HepG2 (cell line): Measurements from ENCODE around the gene GLOD4. TPM values are rescaled to one million over a fixed set of nuclear protein-coding genes. Genes with fewer than 3 reads are reported as not detected.

Experiments
- ARNTL ChIP-seq: sonication (generic); formaldehyde crosslinking; IDR thresholded peaks from 2 replicates; pipeline ENCODE4 v1.4.0; 2020; ENCODE audit warnings: mild to moderate bottlenecking, missing genetic modification reagents
- FOXM1 ChIP-seq: sonication (generic); formaldehyde crosslinking; IDR thresholded peaks from 2 replicates; pipeline ENCODE4 v1.5.0; 2020; ENCODE audit warnings: missing genetic modification reagents
- HCFC1 ChIP-seq: fragments of 150-350 bp; IDR thresholded peaks from 2 replicates; pipeline ENCODE4 v1.6.1; 2014; ENCODE audit warnings: low read depth, low read length
- LBX2 ChIP-seq: sonication (generic); formaldehyde crosslinking; IDR thresholded peaks from 2 replicates; pipeline ENCODE4 v1.5.0; 2020; ENCODE audit warnings: missing genetic modification reagents, mild to moderate bottlenecking, borderline replicate concordance
- MYC ChIP-seq: sonication (generic); formaldehyde crosslinking; IDR thresholded peaks from 2 replicates; pipeline ENCODE4 v1.9.0; 2021; ENCODE audit warnings: missing genetic modification reagents, borderline replicate concordance
- PCBP2 ChIP-seq: fragments of 200-400 bp; formaldehyde crosslinking; optimal IDR thresholded peaks from 2 replicates; pipeline ENCODE3; 2018; ENCODE audit warnings: low read length, low read depth; ENCODE audit not compliant: poor library complexity, severe bottlenecking
- RNF2 ChIP-seq: fragments of 450-650 bp; conservative IDR thresholded peaks from 2 replicates; pipeline ENCODE4 v1.6.1; 2016; ENCODE audit warnings: low read depth
- SP2 ChIP-seq: sonication (generic); formaldehyde crosslinking; IDR thresholded peaks from 2 replicates; pipeline ENCODE4 v1.5.1; 2020; ENCODE audit warnings: mild to moderate bottlenecking, missing genetic modification reagents
- ZFY ChIP-seq: sonication (generic); formaldehyde crosslinking; IDR thresholded peaks from 2 replicates; pipeline ENCODE4 v1.4.0; 2020; ENCODE audit warnings: missing genetic modification reagents
- ZNF335 ChIP-seq: sonication (generic); formaldehyde crosslinking; IDR thresholded peaks from 2 replicates; pipeline ENCODE4 v1.4.0; 2020; ENCODE audit warnings: missing genetic modification reagents
- ZNF572 ChIP-seq: sonication (generic); formaldehyde crosslinking; IDR thresholded peaks from 2 replicates; pipeline ENCODE4 v1.5.1; 2020; ENCODE audit warnings: mild to moderate bottlenecking, missing genetic modification reagents
- ZNF83 ChIP-seq: sonication (generic); formaldehyde crosslinking; IDR thresholded peaks from 2 replicates; pipeline ENCODE4 v1.4.0; 2020; ENCODE audit warnings: missing genetic modification reagents, mild to moderate bottlenecking, borderline replicate concordance
- ZSCAN21 ChIP-seq: sonication (generic); formaldehyde crosslinking; IDR thresholded peaks from 2 replicates; pipeline ENCODE4 v1.8.0; 2022; ENCODE audit warnings: mild to moderate bottlenecking, missing genetic modification reagents, moderate library complexity, borderline replicate concordance
- polyA plus RNA-seq, 8 experiments: library from polyadenylated mRNA; depleted of rRNA in 3 of 8; stranded (reverse) in 7 of 8; unstranded in 1 of 8; fragments of >200 nt; fragmentation: Illumina TruSeq in 4 of 8; extraction: Trizol in 4 of 8; gene quantifications; 2 replicates each; pipeline versions ENCODE4 v1.2.1 to v1.2.3, GENCODE V29; 2011 to 2016; ENCODE audit warnings: low read depth in 4 of 8, missing spikeins in 1 of 8, mixed read lengths in 1 of 8; ENCODE audit not compliant: insufficient read depth in 1 of 8
- total RNA-seq, 5 experiments: library from RNA; depleted of rRNA; stranded (reverse); fragments of >200 nt; fragmentation: Illumina TruSeq; extraction: Trizol; gene quantifications; 2 replicates each; pipeline ENCODE4 v1.2.3, GENCODE V29; 2016; ENCODE audit warnings: low read depth in 1 of 5
- TF ChIP-seq, protein P1 (sequence below): fragments of 450-650 bp; IDR thresholded peaks from 2 replicates; pipeline ENCODE4 v1.6.1; 2017; ENCODE audit warnings: mild to moderate bottlenecking
- TF ChIP-seq, protein P2 (sequence below): sonication (generic); formaldehyde crosslinking; IDR thresholded peaks from 2 replicates; pipeline ENCODE4 v1.4.0; 2020; ENCODE audit warnings: mild to moderate bottlenecking, low read depth, missing genetic modification reagents
- TF ChIP-seq, protein P3 (sequence below): sonication (generic); formaldehyde crosslinking; IDR thresholded peaks from 2 replicates; pipeline ENCODE4 v1.4.0; 2020; ENCODE audit warnings: missing genetic modification reagents
- TF ChIP-seq, protein P4 (sequence below): sonication (generic); formaldehyde crosslinking; IDR thresholded peaks from 2 replicates; pipeline ENCODE4 v1.5.0; 2020; ENCODE audit warnings: missing genetic modification reagents
- TF ChIP-seq, protein P5 (sequence below): sonication (generic); formaldehyde crosslinking; conservative IDR thresholded peaks from 2 replicates; pipeline ENCODE4 v1.4.0; 2020; ENCODE audit warnings: missing genetic modification reagents

The GLOD4 gene
- total and polyA plus RNA-seq, 2 of the 13 experiments (the other 11 are each of a cell fraction or from before 2014, with no cell fraction given), result 53.7 to 87.8 TPM

DNA sequence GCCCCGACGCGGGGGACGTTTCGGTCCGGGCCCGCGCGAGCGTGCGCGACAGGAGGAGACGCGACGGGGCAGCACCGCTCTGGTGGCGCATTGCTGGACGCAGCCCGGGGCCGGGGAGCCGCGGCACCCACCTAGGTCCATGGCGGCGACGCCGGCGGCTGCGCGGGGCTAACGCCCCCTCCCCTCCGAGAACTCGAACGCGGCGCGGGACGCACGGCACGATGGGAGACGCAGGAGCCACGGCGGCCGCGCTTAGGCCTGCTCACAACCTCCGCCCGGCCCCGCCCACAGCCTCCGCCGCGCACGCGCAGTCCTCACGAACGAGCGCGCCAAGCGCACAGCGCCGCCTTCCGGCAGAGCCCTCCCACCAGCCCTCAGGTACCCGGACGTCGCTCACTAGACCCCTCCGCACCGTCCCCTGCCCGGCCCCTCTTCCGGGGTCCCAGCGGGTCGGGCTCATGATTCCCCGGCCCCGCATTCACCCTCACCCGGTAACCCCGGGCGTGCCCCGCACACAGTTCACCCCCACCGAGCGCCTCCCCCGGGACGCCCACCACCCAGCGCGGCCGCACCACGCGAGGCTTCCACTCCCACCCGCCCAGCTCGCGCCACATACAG lies 30.0 kb downstream of the GLOD4 start, which contains the start of gene GEMIN4 (continued):
- TF ChIP-seq, protein P1, sequence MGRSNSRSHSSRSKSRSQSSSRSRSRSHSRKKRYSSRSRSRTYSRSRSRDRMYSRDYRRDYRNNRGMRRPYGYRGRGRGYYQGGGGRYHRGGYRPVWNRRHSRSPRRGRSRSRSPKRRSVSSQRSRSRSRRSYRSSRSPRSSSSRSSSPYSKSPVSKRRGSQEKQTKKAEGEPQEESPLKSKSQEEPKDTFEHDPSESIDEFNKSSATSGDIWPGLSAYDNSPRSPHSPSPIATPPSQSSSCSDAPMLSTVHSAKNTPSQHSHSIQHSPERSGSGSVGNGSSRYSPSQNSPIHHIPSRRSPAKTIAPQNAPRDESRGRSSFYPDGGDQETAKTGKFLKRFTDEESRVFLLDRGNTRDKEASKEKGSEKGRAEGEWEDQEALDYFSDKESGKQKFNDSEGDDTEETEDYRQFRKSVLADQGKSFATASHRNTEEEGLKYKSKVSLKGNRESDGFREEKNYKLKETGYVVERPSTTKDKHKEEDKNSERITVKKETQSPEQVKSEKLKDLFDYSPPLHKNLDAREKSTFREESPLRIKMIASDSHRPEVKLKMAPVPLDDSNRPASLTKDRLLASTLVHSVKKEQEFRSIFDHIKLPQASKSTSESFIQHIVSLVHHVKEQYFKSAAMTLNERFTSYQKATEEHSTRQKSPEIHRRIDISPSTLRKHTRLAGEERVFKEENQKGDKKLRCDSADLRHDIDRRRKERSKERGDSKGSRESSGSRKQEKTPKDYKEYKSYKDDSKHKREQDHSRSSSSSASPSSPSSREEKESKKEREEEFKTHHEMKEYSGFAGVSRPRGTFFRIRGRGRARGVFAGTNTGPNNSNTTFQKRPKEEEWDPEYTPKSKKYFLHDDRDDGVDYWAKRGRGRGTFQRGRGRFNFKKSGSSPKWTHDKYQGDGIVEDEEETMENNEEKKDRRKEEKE, result no peak
- TF ChIP-seq, protein P2, sequence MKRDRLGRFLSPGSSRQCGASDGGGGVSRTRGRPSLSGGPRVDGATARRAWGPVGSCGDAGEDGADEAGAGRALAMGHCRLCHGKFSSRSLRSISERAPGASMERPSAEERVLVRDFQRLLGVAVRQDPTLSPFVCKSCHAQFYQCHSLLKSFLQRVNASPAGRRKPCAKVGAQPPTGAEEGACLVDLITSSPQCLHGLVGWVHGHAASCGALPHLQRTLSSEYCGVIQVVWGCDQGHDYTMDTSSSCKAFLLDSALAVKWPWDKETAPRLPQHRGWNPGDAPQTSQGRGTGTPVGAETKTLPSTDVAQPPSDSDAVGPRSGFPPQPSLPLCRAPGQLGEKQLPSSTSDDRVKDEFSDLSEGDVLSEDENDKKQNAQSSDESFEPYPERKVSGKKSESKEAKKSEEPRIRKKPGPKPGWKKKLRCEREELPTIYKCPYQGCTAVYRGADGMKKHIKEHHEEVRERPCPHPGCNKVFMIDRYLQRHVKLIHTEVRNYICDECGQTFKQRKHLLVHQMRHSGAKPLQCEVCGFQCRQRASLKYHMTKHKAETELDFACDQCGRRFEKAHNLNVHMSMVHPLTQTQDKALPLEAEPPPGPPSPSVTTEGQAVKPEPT (CRISPR knock-in tag), result 0 out of 2 replicates have a peak, but pooled peaks have one; percentile 19
- TF ChIP-seq ZSCAN21 (CRISPR knock-in tag) (peak; percentile 77; the same call in 1 of the 2 replicates), ZNF83 (CRISPR knock-in tag) (no peak), SP2 (CRISPR knock-in tag) (peak; percentile 47; the same call in 1 of the 2 replicates), RNF2 (0 out of 2 replicates have a peak, but pooled peaks have one; percentile 76), ZNF335 (no peak), ZNF572 (no peak), MYC (CRISPR knock-in tag) (peak; percentile 86; the same call in 1 of the 2 replicates), ARNTL (CRISPR knock-in tag) (peak; percentile 49; the same call in 1 of the 2 replicates), ZFY (CRISPR knock-in tag) (peak; percentile 97), HCFC1 (no peak), PCBP2 (no peak), LBX2 (CRISPR knock-in tag) (no peak; the same call in 1 of the 2 replicates), FOXM1 (CRISPR knock-in tag) (no peak)
- TF ChIP-seq, protein P3, sequence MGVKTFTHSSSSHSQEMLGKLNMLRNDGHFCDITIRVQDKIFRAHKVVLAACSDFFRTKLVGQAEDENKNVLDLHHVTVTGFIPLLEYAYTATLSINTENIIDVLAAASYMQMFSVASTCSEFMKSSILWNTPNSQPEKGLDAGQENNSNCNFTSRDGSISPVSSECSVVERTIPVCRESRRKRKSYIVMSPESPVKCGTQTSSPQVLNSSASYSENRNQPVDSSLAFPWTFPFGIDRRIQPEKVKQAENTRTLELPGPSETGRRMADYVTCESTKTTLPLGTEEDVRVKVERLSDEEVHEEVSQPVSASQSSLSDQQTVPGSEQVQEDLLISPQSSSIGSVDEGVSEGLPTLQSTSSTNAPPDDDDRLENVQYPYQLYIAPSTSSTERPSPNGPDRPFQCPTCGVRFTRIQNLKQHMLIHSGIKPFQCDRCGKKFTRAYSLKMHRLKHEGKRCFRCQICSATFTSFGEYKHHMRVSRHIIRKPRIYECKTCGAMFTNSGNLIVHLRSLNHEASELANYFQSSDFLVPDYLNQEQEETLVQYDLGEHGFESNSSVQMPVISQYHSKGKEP, result no peak
- TF ChIP-seq, protein P4, sequence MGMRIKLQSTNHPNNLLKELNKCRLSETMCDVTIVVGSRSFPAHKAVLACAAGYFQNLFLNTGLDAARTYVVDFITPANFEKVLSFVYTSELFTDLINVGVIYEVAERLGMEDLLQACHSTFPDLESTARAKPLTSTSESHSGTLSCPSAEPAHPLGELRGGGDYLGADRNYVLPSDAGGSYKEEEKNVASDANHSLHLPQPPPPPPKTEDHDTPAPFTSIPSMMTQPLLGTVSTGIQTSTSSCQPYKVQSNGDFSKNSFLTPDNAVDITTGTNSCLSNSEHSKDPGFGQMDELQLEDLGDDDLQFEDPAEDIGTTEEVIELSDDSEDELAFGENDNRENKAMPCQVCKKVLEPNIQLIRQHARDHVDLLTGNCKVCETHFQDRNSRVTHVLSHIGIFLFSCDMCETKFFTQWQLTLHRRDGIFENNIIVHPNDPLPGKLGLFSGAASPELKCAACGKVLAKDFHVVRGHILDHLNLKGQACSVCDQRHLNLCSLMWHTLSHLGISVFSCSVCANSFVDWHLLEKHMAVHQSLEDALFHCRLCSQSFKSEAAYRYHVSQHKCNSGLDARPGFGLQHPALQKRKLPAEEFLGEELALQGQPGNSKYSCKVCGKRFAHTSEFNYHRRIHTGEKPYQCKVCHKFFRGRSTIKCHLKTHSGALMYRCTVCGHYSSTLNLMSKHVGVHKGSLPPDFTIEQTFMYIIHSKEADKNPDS (CRISPR knock-in tag), result no peak
- TF ChIP-seq, protein P5, sequence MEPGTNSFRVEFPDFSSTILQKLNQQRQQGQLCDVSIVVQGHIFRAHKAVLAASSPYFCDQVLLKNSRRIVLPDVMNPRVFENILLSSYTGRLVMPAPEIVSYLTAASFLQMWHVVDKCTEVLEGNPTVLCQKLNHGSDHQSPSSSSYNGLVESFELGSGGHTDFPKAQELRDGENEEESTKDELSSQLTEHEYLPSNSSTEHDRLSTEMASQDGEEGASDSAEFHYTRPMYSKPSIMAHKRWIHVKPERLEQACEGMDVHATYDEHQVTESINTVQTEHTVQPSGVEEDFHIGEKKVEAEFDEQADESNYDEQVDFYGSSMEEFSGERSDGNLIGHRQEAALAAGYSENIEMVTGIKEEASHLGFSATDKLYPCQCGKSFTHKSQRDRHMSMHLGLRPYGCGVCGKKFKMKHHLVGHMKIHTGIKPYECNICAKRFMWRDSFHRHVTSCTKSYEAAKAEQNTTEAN (CRISPR knock-in tag), result peak; percentile 21; the same call in 1 of the 2 replicates
